TTC549 (cell line): Measurements from ENCODE around the gene CACNA1I.

Experiments used
- FAIRE-seq: peaks from 2 replicates; lab custom pipeline; 2012; peaks lifted over from hg19 to GRCh38; lab: Jason Lieb, UNC

The CACNA1I gene

GRCh38 chr22:39699631-39700360, 129.2 kb downstream of the CACNA1I start:
- no peak for FAIRE-seq

GRCh38 chr22:39700565-39700964, 130.0 kb downstream of the CACNA1I start:
- no peak for FAIRE-seq

GRCh38 chr22:39703091-39703490, 132.5 kb downstream of the CACNA1I start:
- no peak for FAIRE-seq

DNA sequence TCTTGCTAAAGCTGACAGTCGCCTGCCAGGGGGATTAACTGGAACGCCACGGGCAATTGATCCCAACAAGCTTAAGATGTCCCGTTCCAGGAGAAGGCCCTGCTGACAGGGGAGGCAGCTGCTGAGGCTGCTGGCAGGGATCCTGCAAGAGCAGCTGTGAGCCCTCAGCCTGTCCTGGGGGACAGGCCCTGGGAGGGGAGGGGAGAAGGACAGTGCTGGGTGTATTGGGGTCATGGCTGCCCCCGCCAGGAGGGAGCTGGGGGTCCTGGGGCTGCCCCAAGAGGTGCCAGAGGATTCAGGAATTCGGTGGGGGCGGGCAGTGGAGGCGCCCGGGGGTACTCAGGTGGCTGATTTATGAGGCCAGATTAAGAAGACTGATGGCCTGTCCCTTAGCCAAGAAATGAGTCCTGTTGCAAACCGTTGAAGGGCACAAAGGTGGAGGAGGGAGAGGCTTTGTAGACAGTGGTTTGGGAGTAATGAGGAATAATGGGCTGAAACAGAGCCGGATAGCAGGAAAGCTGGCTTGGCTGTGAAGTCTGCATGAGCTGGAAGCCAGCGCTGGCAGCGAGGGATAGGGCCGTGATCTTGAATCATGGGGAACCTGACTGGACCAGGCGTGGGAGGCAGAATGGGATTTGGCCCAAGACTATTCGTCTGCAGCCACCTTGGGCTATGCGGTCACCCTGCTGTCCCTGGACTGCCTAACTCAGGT, 133.5 kb downstream of the CACNA1I start:
- FAIRE-seq = no peak

GRCh38 chr22:39705386-39705785, 134.8 kb downstream of the CACNA1I start:
- no peak for FAIRE-seq

DNA sequence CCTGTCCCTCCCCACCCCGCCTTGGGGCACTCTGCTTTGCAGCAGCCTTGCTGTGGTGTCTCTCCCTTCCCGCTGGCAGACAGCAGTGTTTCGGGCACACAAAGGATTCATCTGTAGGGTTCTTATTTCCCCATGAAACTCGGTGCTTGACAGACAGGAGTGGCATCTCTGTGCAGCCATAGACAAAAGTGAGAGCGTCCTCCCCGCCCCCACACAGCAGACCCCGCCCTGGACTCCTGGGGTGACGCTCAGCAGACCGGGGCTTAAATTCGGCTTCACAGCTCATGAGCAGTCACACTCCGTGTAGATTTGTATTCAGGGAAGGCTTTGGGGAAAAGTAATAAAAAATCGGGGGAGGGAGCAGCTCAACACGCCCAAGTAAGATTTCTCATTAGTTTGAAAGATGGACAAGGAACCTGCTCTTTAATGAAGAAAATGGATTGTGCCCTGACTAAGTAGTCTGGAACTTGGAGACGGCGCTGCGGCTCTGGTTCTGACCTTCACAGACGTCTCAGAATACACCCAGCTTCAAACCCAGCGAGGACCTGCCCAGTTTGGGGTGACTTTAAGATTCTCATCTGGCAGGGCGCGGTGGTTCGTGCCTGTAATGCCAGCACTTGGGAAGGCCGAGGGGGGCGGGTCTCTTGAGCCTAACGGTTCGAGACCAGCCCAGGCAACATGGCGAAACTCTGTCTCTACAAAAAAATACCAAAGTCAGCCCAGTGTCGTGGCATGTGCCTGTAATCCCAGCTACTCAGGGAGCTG, 136.0 kb downstream of the CACNA1I start:
- FAIRE-seq = no peak

DNA sequence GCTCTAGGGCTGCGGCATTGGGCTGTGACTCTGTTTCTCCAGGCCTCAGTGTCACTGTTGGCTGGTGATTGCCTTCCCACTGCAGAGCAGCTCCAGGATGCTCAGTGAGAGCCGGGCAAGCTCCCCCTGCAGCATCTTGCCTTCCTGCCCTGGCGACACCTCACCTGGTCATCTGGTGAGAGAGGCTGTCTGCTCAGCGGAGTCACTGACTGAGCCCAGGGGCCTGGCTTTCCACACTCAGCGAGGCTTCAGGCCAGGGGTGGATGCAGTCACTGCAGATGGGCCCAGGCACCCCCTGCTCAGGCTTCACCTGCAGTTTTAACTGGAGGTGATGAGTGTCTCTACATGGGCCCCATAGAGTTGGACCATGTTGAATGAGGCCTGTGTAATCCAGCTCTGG, 136.8 kb downstream of the CACNA1I start:
- no peak for FAIRE-seq

DNA sequence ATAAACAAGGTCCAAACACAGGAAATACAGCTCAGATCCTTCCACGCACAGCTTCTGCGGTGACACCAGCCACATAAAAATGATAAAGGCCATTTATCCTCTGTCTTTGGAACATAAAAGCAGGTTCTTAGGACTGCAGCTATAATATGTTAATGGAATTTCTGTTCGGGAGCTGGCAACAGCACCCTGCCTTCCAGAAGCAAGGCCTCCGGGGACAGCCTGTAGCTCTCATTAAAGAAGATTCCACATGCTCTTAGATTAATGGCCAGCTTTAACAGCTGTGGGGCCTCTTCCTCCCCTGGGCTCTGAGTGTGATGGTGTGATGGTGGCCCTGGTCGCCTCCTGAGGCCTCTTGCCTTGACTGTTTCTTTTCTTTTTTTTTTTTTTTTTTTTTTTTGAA, 137.3 kb downstream of the CACNA1I start:
- FAIRE-seq = no peak

DNA sequence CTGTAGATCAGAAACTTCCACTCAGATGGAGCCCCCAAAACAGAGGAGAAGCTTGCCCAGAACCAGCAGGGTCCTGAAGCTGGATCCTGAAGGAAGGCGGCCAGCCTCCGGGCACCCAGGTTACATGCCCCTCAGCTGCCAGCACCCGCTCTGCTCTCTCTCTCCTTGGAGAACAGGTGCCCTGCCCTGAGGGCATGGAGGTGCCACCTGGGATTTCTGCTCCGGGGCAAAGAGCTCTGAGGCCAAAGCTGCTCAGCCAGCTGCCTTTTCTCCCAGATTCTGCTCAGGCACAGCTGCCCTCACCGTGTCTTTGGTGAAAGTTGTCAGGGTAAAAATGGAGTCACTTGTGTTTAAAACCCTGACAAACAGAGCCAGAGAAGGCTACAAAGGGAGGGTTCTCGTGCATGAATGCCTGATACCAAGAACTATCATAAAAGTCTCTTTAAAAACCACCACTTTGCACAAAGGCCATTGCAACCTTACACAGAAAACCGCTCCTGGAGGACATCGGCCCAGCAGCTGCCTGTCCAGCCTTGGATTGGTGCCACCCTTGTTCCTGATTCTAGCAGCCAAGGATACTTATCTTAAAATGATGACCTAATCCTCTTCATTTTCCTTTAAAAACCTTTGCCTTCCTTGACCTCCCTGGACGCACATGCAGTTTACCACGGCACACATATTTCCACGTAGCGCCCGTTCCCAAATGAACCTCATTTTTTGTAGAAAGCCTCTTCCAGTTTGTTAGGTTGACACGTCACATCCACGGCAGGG, 140.0 kb downstream of the CACNA1I start:
- no peak for FAIRE-seq

DNA sequence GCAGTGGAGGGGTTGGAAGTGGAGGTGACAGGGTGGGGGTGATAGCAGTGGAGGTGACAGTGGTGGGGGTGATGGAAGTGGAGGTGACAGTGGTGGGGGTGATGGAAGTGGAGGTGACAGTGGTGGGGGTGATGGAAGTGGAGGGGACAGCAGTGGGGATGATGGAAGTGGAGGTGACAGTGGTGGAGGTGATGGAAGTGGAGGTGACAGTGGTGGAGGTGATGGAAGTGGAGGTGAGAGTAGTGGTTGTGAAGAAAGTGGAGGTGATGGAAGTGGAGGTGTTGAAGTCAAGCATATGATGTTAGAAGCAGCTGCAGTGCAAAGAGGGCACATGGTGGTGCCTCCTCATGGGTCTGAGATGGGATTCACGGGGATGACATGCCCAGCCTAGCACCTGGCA, 141.5 kb downstream of the CACNA1I start:
- FAIRE-seq = no peak

GRCh38 chr22:39712751-39713525, 142.4 kb downstream of the CACNA1I start:
- FAIRE-seq = no peak

DNA sequence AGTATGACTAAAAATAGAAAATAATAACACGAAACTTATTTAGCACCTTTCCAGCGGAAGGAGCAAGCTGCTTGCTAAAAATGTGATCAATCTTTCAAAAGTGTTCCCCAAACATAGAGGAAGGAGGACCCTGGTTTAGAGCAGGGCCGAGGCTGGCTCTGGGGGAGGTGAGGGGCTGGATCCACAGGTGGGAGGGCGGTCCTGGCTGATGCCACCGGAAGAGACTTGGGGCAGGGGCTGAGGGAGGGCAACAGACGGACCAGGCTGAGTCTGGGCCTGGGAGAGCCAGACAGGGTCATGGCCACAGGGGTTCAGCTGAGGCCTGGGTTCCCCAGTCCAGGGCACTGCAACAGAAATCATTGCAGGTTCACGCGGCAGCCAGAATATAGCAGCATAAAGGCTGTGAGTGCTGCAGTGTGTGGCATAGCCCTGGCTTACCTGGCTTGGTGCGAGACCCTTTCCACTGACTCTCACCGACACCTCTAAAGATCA, 143.3 kb downstream of the CACNA1I start:
- FAIRE-seq = no peak

GRCh38 chr22:39714321-39714720, 143.8 kb downstream of the CACNA1I start:
- no peak for FAIRE-seq

- FAIRE-seq = no peak
Measured at GRCh38 chr22:39715778-39716495, 145.4 kb downstream of the CACNA1I start.

GRCh38 chr22:39716534-39716933, 146.0 kb downstream of the CACNA1I start:
- FAIRE-seq = no peak

- no peak for FAIRE-seq
Measured at GRCh38 chr22:39717099-39717498, 146.5 kb downstream of the CACNA1I start.

DNA sequence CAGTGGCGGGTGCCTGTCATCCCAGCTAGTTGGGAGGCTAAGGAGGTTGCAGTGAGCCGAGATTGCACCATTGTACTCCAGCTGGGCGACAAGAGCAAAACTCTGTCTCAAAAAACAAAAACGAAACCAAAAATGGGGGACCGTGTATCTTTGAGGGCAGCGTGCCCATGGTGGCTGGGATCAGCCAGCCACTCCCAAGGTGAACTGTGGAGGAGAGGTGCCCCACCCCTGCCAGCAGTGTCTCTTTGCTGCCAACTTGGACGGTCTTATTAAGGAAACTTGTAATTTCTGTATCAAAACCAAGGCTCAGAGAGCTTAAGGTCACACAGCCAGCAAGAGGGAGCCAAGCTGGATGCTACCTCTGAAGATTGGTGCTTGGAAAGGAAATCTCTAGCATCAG, 147.7 kb downstream of the CACNA1I start:
- no peak for FAIRE-seq

DNA sequence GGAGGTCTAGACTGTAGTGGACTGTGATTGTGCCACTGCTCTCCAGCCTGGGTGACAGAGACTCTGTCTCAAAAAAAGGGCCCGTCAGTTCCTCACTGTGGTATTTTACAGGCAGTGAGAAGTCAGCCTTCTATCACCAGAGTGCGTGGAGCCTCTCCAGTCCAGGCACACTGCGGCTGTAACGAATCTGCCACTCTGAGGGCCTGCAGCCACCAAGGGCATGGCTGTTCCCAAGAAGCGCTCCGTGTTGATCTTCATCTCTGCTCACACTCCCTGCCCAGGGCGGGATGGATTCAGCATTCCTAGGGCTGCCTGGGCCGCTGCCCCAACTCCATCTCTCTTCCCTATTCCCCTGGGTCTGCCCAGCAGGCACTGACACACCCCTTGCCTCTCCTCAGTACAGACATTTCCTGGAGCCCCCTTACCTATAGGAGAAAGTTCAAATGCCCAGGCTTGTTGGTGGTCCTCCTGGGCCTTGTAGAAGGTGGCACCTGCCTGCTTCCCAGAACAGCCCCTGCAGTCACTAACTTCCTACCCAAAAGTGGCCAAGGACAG, 148.4 kb downstream of the CACNA1I start:
- FAIRE-seq = no peak

DNA sequence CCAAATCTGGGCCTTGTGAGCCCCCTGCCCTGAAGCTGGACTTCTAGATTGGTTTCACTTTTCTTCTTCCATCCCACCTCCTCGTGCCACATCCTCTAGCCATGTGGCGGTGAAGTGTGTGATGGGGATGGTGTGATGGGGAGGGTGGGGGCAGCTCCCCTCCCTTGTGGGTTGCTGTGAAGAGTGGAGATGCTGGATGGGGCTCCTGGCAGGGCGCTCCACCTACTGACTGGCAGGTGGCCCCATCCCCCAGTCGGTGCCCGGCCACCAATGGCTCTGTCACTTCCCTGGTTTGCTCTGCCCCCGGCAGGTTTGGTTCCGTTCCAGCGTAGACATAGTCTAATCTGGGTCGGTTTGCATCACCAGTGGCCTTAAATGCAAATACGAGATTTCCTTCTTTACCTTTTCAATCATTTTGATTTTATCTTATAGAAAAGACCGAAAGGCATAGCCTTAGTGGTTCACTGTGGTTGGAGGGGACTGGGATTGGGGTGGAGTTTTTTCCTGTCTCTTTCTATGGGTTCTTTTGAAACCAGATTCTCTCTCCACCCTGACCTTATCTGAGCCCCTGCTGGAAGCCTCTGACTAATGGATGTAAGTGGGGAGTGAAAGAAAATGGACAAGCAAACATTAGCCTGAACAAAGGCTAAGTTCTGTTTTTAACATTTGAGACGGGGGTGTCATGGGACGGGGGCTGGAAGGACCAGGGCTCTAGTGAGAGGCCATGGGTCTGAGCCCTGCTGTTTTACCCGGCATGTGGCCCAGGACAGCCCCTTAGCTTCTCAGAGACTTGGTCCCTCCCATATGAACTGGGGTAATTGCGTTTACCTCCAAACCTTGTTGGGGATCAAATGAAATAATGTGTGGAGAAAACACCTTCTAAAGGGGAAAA, 149.3 kb downstream of the CACNA1I start:
- FAIRE-seq = no peak
